Measurements from ENCODE around the gene ZNHIT3. TPM values are rescaled to one million over a fixed set of nuclear protein-coding genes. Genes with fewer than 3 reads are reported as not detected.

The ZNHIT3 gene
- 21.8 and 39.0 TPM in 2 replicates for total RNA-seq

DNA sequence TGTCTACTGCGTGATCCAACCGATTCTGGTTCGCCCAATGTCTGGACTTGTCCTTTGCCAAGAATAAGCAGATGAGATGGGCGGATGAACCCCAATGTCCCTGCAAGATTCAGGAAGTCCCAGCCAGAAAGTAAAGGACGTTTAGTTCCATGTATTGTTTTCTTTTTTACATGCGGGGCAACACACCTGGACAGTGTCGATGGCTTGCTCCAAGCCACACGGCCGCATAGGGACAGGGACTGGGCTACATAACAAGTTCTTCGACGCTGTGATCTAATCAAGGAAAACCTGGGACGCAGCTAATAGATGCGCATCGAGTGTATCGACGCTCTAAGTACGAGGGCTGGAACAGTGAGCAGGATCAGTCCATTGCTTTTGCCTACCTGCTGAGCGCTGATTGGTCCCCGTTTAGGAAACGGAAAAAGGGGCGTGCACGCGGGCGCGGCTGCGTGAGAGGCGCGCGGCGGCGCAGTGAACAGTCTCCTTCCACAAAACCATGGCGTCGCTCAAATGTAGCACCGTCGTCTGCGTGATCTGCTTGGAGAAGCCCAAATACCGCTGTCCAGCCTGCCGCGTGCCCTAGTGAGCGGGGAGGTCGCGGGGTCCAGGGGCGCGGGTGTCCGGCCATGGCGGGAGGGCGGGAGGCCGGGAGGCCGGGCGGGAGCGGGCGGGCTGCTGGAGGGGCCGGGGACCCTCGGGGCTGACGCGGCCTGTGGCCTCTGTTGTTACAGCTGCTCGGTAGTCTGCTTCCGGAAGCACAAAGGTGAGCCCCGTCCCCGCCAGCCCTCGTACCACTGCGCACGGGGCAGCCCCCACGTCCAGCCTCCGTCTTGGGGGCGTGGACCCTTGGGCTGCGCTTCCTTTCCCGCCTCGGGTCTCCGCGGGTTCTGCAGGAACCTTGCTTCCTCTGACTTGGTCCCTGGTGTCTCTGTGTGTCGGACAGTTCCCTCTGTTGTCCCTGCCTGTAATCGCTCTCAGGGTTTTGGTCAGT, at the start of gene ZNHIT3:
Gene ZNHIT3, plus strand, starts transcription at position 478 of the 991 bp plus-strand sequence. Its CDS starts 19 bp downstream, at position 497.

DNA sequence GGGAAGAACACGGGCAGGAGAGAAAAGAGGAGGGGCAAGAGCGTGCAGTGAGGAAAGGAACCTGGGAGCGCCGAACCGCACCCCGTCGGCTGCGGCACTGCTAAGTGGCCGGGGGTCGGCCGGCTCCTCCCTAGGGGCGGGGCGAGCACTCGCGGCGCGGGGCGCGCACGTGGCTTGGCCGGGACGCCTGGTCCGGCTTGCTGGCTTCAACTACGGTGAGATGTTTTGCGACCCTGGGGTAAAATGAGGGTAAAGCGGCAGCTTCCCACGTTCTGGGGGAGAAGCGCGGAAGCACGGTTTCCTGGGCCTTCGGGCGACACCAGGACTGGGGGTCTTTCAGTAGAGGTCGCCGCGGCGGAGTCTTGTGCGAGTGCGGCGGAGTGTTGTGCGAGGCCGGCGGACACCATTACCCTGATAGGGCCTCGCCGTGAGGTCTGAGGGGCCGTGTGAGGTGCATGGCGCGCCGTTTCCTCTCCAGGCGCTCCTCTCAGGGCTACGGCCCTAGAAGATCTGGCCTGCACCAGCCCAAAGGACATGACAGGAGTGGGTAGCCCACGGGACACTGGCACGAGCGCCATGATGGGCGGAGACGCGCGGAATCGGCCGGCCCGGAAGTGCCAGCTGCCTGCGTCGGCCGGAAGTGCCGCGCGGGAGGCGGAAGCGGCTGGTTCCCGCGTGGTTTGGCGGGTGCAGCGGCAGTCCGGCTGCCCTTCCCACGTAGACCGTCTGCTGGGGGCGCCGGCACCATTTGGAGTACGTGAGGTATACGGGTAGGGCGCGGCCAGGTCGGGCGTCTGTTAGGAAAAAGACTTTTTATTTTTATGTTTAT, 48.6 kb downstream of the ZNHIT3 start, which contains the start of the genes MYO19 and PIGW:
Gene MYO19, minus strand, starts transcription at position 29 of the 829 bp plus-strand sequence. CDS start 2,330 bp downstream, outside the sequence.
Gene PIGW, plus strand, starts transcription at position 148 of the 829 bp plus-strand sequence. CDS start 2,115 bp downstream, outside the sequence.

DNA sequence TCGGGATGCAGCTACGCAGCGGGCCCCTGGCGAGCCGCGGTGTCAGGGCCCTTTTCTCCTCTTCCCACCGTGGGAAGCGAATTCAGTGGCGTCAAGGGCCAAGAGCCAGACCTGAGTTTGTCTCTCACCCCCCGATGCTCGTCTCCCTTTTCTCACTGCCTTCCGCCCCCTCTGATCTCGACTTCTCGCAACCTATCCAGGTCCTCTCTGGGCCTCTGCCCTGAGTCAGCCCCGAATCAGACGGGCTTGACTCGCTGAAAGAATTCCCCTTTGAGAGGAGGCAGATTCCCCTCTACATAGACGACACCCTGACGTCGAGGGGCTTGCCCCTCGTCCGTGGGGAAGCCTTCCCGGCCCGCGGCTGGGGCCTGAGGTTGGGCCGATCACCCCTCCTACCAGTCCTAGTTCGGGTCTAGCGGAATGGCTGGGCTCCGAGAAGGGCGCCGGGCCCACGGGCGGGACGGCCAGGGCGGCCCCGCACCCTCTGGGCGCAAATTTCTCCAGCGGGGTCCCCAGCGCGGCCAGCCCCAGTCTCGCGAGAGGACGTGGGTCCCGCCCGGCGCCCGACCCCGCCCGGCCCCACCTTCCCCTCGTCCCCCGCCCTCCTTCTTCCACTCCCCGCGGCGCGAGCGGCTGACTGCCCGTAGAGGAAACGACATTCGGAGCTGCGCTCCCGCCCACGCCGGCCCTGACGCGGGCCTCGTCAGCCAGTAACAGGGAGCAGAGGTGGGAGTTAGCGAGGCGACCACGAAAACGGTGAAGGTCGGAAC, 58.0 kb downstream of the ZNHIT3 start, which contains the start of gene GGNBP2:
Gene GGNBP2, plus strand, starts transcription at position 613 of the 770 bp plus-strand sequence. CDS start 806 bp downstream, outside the sequence.

Other genes starting within 250 kb of the ZNHIT3 start
- gene TBC1D3I, start 222.1 kb upstream of the ZNHIT3 start, total RNA-seq, result 0.07 TPM in 1 of 2 replicates, not detected in the other
- not detected in 2 replicates for gene TBC1D3G, start 162.8 kb upstream of the ZNHIT3 start, total RNA-seq
- not detected in 2 replicates for gene TBC1D3H, start 98.2 kb upstream of the ZNHIT3 start, total RNA-seq
- 77.9 and 84.7 TPM in 2 replicates for gene MYO19, start 48.2 kb downstream of the ZNHIT3 start, total RNA-seq
- 13.9 and 14.4 TPM in 2 replicates for gene PIGW, start 48.3 kb downstream of the ZNHIT3 start, total RNA-seq
- gene GGNBP2, start 58.2 kb downstream of the ZNHIT3 start, total RNA-seq, result 80.0 and 96.0 TPM in 2 replicates
- 7.2 and 7.7 TPM in 2 replicates for gene DHRS11, start 105.2 kb downstream of the ZNHIT3 start, total RNA-seq
- 6.2 and 9.0 TPM in 2 replicates for gene MRM1, start 114.9 kb downstream of the ZNHIT3 start, total RNA-seq

All from nasal cavity respiratory epithelium epithelial cell of viscerocranial mucosa (primary cell).